NCI-H2081 (cell line): ENCODE data around the gene RBM18.

Experiments used
- DNase-seq, 2 experiments: peaks; one replicate each; lab custom pipeline; 2025; lab: John Stamatoyannopoulos, UW

The RBM18 gene

DNA sequence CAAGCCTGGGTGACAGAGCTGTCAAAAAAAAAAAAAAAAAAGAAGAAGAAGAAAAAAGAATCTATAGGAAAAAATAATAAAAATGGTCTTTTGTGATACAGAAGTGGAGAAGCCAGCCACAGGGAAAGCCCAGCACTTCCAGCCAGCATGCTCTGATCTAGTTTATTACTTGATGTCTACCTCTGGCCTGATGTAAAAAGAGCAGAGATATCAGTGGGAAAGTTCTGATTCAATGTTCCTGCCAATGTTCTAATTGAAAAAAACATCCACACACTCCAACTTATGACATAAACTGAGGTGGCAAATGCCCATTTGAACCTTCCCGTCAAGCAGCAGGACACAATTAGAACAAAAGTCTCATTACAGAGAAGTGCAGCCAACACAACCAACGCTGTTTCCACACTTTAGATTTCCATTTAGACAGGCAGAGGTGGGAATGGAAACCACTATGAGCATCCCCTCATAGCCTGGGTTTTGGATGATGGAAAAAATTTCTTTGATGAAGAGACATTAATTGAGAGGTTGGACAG, 5.7 kb downstream of the RBM18 start:
- DNase-seq, result no peak

- DNase-seq, result no peak
Observed at GRCh38 chr9:122256206-122256605, 8.4 kb downstream of the RBM18 start.

DNA sequence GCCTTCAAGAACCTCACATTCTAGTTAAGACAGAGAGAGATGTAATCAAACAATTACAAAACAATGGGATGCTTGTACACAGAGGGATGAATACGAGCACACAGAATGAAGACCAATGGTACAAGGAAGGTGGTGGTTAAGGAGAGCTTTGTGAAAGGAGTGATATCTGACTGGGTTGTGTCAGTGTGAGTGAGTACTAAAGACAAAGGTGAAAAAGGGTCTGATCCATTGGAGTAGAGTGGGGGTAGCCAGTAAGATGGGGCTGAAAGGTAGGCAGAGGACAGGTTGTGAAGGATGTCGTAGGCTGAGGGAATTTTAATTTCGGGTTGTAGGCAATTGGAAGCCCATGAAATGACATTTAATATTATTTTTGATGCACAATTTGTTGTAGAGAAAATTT, 9.9 kb downstream of the RBM18 start:
- DNase-seq, result no peak

DNA sequence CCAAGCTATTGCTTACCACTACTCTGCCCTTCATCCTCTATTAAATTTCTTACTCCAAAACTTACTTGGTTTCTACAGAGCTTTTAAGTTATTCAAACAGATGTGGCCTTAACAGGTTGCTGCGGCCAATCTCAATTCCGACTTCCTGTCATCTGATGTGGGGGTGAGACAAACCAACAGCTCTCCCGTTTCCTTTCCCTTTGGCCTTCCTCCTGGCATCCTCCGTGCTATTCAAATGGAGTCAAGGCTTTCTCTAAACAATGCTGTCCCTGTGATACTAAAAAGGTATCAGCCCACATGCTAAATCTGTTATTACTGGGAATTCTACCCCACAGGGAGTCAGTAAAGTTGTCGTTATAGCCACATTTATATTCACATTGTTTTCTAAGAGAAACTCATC, 11.8 kb downstream of the RBM18 start:
- no peak for DNase-seq

DNA sequence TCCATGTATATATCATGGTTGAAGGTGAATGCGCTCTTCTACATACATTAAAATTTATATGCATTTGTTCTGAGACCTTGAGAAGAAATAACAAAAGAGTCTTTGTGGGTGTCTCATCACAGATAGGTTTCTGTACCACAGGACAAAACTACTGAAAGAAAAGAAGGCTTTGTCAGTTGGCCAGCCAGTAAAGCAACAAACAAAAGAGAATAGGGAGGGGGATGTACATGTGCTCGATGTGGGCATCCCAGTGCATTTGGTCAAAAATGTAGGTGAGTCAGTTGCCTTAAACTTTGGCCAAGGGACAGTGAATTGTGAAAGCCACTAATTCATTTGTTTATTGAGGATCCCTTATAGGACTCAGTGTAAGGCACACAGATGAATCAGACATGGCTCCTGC, 13.3 kb downstream of the RBM18 start:
- DNase-seq, result no peak

GRCh38 chr9:122248448-122248865, 16.2 kb downstream of the RBM18 start:
- no peak for DNase-seq

- no peak for DNase-seq
Observed at GRCh38 chr9:122246666-122247065, 18.0 kb downstream of the RBM18 start.

- DNase-seq, result no peak
Observed at GRCh38 chr9:122244349-122244748, 20.3 kb downstream of the RBM18 start.

DNA sequence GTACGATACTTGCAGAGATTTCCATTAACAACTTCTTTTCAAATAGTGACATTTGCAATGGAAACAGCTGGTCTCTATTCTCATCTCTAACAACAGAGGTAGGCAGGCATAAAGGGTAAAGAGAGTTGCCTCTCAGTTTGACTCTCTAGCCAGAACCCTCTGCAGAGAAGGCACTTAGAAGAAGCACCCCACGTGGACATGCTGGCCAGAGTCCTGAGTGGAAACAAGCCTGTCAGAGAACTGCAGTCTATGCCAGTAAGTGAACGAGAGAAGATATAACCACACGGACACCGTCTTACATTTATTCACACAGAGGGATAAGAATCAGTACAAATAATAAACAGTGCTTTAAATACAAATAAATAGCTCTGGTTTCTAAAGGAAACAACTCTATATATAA, 24.9 kb downstream of the RBM18 start:
- no peak for DNase-seq

- no peak for DNase-seq
Observed at GRCh38 chr9:122236681-122237080, 28.0 kb downstream of the RBM18 start.

DNA sequence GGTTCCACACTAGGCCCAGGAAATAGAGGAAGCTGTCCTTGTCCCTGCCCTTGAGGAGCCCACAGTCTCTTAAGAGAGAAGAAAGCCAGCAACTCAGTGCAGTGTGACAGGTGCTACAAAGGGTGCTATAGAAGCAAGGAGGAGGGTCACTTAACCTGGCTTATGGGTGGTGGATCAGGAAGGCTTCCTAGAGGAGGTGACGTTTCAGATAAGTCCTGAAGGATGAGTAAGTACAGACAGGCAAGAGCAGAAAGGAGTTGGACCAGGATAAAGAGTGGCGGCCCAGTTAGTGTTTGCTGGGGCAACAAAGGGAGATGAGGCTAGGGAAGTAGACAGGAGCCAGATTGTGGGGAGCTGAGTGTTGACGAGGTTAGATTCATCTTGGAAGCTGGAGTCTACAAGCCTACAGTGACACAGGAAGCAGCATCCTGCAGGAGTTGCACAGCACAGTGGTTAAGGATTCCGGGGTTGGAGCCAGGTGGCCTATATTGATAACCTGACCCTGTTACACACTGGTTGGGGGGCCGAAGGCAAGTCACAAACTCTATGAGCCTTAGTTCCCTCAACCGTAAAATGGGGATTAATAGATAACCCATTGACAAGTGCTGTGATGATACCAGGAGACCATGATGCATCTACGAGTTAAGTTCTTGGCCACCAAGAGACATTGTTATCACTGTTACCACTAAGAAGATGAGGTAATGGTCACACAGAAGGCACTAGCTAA, 30.5 kb downstream of the RBM18 start:
- DNase-seq, result no peak

DNA sequence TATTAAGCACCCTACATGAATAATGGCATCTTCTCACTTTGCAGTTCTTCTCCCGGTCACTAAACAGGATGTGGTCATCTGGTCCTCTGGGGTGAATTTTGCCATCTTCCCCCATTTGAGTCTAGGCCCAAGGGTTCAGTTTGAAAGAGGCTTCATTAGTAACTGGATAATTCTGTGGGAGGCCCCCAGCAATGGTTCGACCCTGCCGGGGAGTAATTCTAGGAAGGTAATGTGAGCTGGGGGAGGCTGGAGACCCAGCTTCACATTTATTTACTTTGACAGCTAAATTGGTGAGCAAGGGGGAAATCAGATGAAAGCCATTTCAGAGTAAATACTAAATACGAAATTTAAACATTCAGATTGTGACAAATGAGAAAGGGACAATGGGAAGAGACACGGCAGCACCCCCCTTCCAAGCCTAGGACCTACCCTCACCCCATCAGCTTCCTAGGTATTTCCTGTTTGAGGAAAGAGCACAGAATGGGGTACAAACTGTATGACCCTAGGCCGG, 31.8 kb downstream of the RBM18 start:
- no peak for DNase-seq

DNA sequence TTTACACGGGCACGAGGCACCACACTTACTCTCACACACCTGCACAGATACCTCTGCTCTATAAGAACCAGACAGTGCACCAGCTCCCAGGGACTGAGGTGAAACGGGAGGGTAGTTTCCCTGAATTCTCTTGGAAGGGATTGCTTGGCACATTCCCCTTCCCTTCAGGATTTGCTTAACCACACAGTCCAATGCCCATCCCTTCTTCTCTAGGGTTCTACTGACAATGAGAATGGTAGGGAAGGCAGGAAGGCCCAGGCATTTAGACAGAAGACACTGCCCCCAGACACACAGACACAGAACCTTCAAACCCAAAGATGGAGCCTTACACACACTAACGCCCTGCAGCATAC, 35.2 kb downstream of the RBM18 start:
- no peak for DNase-seq

DNA sequence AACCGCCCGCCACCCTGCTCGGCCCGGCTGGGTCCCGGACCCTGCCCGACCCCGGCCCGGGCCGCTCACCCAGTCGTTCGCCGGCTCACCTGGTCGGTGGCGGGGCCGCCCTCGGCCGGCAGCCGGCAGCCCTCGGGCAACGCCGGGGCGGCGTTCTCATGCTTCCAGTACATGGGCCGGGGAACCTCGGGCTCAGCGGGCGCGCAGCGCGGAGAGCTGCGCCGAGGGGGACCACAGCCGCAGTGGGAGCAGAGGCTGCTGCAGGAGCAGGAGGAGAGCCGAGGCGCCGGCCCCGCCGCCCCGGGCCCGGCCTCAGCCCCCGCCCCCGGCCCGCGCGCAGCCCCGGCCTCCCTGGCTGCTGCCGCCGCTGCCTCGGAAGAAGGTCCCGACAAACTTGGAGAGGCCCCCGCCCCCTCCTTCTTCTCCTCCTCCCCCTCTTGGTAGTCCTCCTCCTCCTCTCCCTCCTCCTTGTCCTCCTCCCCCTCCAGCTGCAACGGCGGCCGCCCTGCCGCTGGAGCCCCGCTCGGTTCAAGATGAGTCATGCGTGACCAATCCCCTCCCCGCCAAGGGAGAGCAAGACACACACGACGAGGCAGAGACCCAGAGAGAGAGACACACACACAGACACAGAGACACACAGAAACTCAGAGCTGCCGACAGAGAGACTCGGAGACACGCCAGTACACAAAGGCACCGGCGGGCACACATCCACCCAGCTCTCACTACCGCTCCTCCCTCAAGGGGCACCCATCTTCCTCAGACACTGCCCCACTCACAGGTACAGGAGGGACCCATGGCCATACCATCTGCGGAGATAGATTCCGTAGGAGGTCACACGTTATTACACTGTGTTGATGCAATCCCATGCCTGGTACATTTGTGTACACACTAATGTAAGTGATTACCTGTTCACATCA, 35.8 kb downstream of the RBM18 start, which contains the start of gene LHX6:
Gene LHX6, minus strand, starts transcription at position 390 of the 917 bp plus-strand sequence. Its CDS starts 217 bp downstream, at position 173.
- peak in 1 of 2 experiments; percentile 24 for DNase-seq

DNA sequence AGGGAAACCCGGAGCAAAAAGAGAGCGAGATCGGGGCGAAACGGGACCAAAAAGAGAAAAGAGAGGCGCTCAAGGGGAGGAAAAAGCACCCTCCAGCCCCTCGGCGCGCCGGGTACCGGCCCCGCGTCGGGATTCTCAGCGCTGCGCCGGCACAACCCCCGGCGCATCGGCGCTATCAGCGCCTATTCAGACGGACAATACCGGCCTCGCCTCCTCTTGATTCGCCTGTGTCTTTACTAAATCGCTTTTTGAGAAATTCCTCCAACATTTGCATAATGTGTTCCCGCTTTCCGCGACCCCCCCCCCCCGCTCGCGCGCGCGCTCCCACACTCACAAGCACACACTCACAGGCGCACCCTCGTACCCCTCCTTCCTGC, 36.5 kb downstream of the RBM18 start:
- no peak for DNase-seq

- DNase-seq, result no peak
Observed at GRCh38 chr9:122227575-122227900, 37.1 kb downstream of the RBM18 start.

DNA sequence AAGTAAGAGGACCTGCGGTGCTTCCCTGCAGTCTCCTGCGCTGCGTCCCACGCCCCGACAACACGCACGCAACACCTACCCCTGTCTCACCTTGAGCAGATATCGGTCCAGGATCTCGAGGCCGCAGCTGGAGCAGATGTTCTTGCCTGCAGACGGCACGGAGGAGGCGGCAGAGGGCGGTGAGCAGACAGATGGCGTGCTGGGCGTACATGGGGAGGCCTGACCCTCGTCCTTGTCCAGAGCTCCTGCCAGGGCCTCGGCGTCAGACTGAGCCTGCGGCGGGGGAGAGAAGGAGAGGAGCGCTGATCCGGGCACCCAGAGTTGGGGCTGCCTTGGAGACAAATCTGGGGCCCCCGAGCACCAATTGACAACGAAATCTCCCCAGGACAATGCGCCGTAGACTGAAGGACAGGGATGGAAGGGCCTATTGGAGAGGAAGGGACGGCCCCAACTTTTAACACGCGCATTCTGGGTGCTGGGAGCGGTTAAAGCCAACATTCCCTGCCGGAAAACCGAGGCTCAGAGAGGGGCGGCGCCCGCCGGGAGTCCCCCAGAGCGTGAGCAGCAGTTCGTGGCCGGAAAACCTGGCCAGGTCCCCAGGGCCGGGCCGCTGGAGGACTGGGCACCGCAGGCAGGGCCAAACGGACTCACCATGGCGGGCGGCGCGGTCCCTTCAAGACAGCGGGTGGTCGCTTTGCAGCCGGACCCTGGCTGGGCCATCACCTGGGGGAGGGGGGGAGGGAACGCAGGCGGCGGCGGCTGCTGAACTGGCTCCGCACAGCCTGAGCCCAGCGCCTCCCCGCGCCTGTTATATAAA, 37.7 kb downstream of the RBM18 start:
- no peak for DNase-seq

GRCh38 chr9:122226142-122226757, 38.4 kb downstream of the RBM18 start:
- DNase-seq, result no peak

GRCh38 chr9:122225312-122226141, 39.1 kb downstream of the RBM18 start:
- DNase-seq, result no peak

DNA sequence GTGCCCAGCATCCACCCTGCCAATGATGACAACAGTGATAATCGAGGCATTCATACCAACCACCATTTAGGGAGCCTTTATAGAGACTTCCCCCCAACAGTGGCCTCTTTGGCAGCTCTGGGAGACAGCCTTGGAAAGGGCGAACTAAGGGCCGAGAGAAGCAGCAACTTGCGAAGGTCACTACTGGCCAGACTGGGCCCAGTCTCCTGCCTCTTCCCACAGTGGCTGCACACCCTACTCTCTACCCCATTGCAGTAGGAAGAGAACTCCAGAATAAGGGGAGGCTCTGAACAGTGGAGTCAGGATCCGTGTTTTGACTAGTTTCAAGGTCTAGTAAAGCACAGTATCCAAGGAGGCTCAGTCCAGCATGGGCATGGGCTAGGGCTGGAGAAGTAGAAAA, 41.2 kb downstream of the RBM18 start:
- no peak for DNase-seq

GRCh38 chr9:122222791-122223190, 41.8 kb downstream of the RBM18 start:
- DNase-seq, result no peak
